Karpas-422 (cell line): Measurements from ENCODE around the gene GNB4. TPM values are rescaled to one million over a fixed set of nuclear protein-coding genes. Genes with fewer than 3 reads are reported as not detected.

Experiments
- DNase-seq: peaks from one replicate; pipeline ENCODE4 v3.0.0-alpha.2; 2015
- H2AFZ ChIP-seq: fragments of 200-600 bp; sonication (generic); 2 replicates; pipeline ENCODE4 v1.6.1; 2014; ENCODE audit warnings: antibody characterized with exemption, low read length, mixed read lengths
- H3K27ac ChIP-seq: fragments of 200-600 bp; sonication (generic); 2 replicates; pipeline ENCODE4 v1.5.1; 2014; ENCODE audit warnings: mild to moderate bottlenecking, low read length, moderate library complexity
- H3K27me3 ChIP-seq: fragments of 200-600 bp; sonication (generic); 2 replicates; pipeline ENCODE4 v1.6.1; 2014; ENCODE audit warnings: low read length, mixed read lengths
- H3K36me3 ChIP-seq: fragments of 200-600 bp; sonication (generic); 2 replicates; pipeline ENCODE4 v1.6.1; 2014; ENCODE audit warnings: low read length, mixed read lengths; ENCODE audit not compliant: insufficient read depth
- H3K4me1 ChIP-seq: fragments of 200-600 bp; sonication (generic); 2 replicates; pipeline ENCODE4 v1.6.1; 2014; ENCODE audit warnings: mild to moderate bottlenecking, low read length, mixed read lengths
- H3K4me2 ChIP-seq: fragments of 200-600 bp; sonication (generic); 2 replicates; pipeline ENCODE4 v1.6.1; 2014; ENCODE audit warnings: low read length, low read depth, mild to moderate bottlenecking; ENCODE audit not compliant: poor library complexity, severe bottlenecking
- H3K4me3 ChIP-seq: fragments of 200-600 bp; sonication (generic); 2 replicates; pipeline ENCODE4 v1.5.1; 2014; ENCODE audit warnings: mild to moderate bottlenecking, antibody characterized with exemption, low read length, mixed read lengths
- H3K79me2 ChIP-seq: fragments of 200-600 bp; sonication (generic); 2 replicates; pipeline ENCODE4 v1.6.1; 2014; ENCODE audit warnings: mild to moderate bottlenecking, low read length, mixed read lengths
- H3K9ac ChIP-seq: fragments of 200-600 bp; sonication (generic); 2 replicates; pipeline ENCODE4 v1.6.0; 2014; ENCODE audit warnings: low read length
- H3K9me2 ChIP-seq: fragments of 200-600 bp; sonication (generic), shearing (Covaris generic); replicated peaks from 2 replicates; pipeline ENCODE4 v1.6.0; 2014; ENCODE audit warnings: mild to moderate bottlenecking, low read length, moderate library complexity; ENCODE audit not compliant: insufficient read depth
- H3K9me3 ChIP-seq: fragments of 300-700, 200-600 bp; sonication (generic); 2 replicates; pipeline ENCODE4 v1.6.1; 2014; ENCODE audit warnings: low read length, mixed read lengths
- H4K20me1 ChIP-seq: fragments of 200-600 bp; sonication (generic); 2 replicates; pipeline ENCODE4 v1.6.1; 2014; ENCODE audit warnings: mild to moderate bottlenecking, antibody characterized with exemption, low read length, low read depth; ENCODE audit not compliant: insufficient read depth
- total RNA-seq: library from RNA; depleted of rRNA; stranded (reverse); fragments of >200 nt; shearing (Covaris generic); gene quantifications from 2 replicates; pipeline ENCODE4 v1.2.3, GENCODE V29; 2014; ENCODE audit warnings: low replicate concordance

The GNB4 gene
- total RNA-seq, 1 experiment from 2014 or later = 0.78 TPM

- Histone ChIP-seq H3K9me2 (no peaks in the 10 kb centered on the region), H3K9ac (peak overlapping the region; percentile 19; the same call in 1 of the 2 replicates), H3K4me1 (peaks cover 7% of the 10 kb centered on the region), H3K27ac (no peak overlapping the region), H3K4me3 (no peak overlapping the region), H3K79me2 (no peaks in the 10 kb centered on the region), H4K20me1 (no peaks in the 10 kb centered on the region), H3K9me3 (no peaks in the 10 kb centered on the region), H2AFZ (no peak overlapping the region), H3K36me3 (no peaks in the 10 kb centered on the region), H3K27me3 (no peaks in the 10 kb centered on the region), H3K4me2 (no peak overlapping the region)
- peak; percentile 51 for DNase-seq
These were observed 19.2 kb downstream of the GNB4 start for GRCh38 chr3:179432021-179432420.

DNA sequence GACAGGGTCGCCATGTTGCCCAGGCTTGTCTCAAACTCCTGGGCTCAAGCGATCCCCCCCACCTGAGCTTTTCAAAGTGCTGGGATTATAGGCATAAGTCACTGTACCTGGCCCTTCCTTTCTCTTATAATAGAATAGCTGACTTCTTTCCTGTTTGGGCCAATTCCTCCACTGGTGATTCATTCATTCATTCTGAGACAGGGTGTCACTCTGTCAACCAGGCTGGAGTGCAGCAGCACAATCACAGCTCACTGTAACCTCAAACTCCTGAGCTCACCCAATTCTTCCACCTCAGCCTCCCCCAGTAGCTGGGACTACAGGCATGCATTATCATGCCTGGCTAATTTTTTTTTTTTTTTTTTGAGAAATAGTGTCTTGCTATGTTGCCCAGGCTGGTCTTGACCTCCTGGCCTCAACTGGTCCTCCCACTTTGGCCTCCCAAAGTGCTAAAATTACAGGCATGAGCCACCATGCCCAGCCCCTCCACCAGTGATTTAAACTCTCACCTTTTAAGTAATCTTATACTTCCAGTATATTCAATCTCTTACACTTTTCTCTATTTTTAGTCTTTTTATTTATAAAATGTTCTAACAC lies 20.9 kb downstream of the GNB4 start:
- no peak overlapping the region for H2AFZ ChIP-seq
- H3K27ac ChIP-seq = no peak overlapping the region
- H3K9me3 ChIP-seq = no peaks in the 10 kb centered on the region
- H3K4me3 ChIP-seq = no peak overlapping the region
- H3K27me3 ChIP-seq = no peaks in the 10 kb centered on the region
- peaks cover 7% of the 10 kb centered on the region for H3K4me1 ChIP-seq
- H3K36me3 ChIP-seq = no peaks in the 10 kb centered on the region
- no peak overlapping the region for H3K9ac ChIP-seq
- no peaks in the 10 kb centered on the region for H3K9me2 ChIP-seq
- no peaks in the 10 kb centered on the region for H3K79me2 ChIP-seq
- no peak overlapping the region for H3K4me2 ChIP-seq
- DNase-seq = no peak
- no peaks in the 10 kb centered on the region for H4K20me1 ChIP-seq

DNA sequence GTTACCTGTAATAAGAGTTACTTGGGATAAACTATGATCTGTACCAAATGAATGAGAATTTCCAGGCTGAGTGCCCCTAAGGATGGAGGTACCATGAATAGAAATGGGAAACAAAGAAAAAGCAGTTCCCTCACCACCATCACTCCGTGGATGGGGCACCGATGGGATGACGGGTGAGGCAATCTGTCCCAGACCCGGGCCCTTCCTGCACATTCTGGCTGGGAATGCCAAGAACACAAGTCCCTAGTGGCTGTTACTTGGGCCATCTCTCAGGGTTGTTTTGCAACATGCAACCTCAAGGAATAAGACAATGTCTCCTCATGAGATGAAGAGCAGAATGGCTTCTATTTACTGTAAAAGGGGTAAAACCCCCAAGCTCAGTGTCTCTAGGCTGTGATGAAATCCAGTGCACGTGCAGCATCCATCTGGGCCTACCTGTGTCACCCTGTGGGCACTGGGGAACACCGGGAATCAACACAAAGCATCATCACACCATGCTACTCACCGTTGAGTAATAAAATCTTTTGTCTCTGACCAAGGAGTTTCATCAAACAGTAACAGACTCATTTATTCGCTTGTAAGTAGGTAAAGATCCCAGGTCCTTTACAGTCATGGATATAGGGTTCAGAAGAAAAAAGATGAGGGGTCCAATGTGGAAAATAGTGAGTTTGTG lies 22.3 kb downstream of the GNB4 start:
- Histone ChIP-seq H3K9me3 (no peaks in the 10 kb centered on the region), H2AFZ (no peak overlapping the region), H3K4me3 (no peak overlapping the region), H3K27ac (no peak overlapping the region), H3K36me3 (no peaks in the 10 kb centered on the region), H3K4me2 (no peak overlapping the region), H3K9me2 (no peaks in the 10 kb centered on the region), H3K79me2 (no peaks in the 10 kb centered on the region), H3K4me1 (peaks cover 7% of the 10 kb centered on the region), H3K27me3 (no peaks in the 10 kb centered on the region), H3K9ac (no peak overlapping the region), H4K20me1 (no peaks in the 10 kb centered on the region)
- DNase-seq = no peak

DNA sequence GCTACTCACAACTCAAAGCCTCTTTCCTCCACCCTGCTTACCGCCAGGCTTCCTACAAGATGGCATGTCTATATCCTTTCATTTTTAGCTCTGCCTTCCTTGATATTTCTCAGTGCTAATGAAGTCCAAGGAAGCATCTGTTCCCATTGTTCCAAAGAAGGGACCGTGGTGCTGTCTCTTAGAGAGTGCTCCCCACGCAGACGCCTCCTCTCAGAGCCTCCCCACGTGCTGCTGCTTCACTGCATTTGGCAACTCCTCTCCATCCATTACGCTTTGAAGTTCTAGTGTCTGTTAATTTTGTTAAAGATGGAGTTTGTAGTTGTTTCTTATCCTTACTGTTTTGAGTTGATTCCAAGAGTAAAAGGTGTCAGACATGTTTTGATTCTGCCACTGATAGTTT lies 26.2 kb downstream of the GNB4 start:
- H3K4me1 ChIP-seq = no peaks in the 10 kb centered on the region
- H3K79me2 ChIP-seq = no peaks in the 10 kb centered on the region
- H3K27ac ChIP-seq = no peak overlapping the region
- H2AFZ ChIP-seq = no peak overlapping the region
- no peaks in the 10 kb centered on the region for H3K9me3 ChIP-seq
- H4K20me1 ChIP-seq = no peaks in the 10 kb centered on the region
- H3K4me2 ChIP-seq = no peak overlapping the region
- no peaks in the 10 kb centered on the region for H3K36me3 ChIP-seq
- H3K9me2 ChIP-seq = no peaks in the 10 kb centered on the region
- no peak overlapping the region for H3K4me3 ChIP-seq
- no peak overlapping the region for H3K9ac ChIP-seq
- H3K27me3 ChIP-seq = no peaks in the 10 kb centered on the region
- DNase-seq = no peak

- H3K9me2 ChIP-seq = no peaks in the 10 kb centered on the region
- no peaks in the 10 kb centered on the region for H3K27me3 ChIP-seq
- no peaks in the 10 kb centered on the region for H3K9me3 ChIP-seq
- no peaks in the 10 kb centered on the region for H3K4me1 ChIP-seq
- no peaks in the 10 kb centered on the region for H4K20me1 ChIP-seq
- no peak overlapping the region for H3K27ac ChIP-seq
- no peak overlapping the region for H3K4me3 ChIP-seq
- H3K36me3 ChIP-seq = no peaks in the 10 kb centered on the region
- H3K79me2 ChIP-seq = no peaks in the 10 kb centered on the region
- no peak overlapping the region for H3K9ac ChIP-seq
- DNase-seq = no peak
- H3K4me2 ChIP-seq = no peak overlapping the region
- no peak overlapping the region for H2AFZ ChIP-seq
These were observed 29.8 kb downstream of the GNB4 start for GRCh38 chr3:179421500-179421899.

DNA sequence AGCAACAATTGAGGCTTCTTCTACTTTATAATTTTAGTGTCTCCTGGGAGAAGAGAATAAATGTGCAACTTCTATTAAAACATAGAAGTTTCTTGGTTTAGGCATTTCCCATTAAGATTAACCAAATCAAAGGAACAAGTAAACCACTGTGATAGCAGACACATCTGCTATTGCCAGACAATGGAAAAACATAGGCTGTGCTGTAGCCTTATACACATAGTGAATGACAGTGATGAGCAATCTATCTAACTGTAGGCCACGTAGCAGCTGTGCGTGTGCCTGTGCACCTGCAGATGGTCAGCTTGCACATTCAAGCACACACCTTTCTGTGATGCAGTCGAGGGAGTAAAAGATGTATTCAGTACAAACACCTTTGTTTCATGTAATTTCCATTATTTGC lies 32.7 kb downstream of the GNB4 start:
- H3K4me1 ChIP-seq = no peaks in the 10 kb centered on the region
- no peak for DNase-seq
- H3K4me2 ChIP-seq = no peak overlapping the region
- no peaks in the 10 kb centered on the region for H3K27me3 ChIP-seq
- H3K4me3 ChIP-seq = no peak overlapping the region
- no peaks in the 10 kb centered on the region for H4K20me1 ChIP-seq
- H3K36me3 ChIP-seq = no peaks in the 10 kb centered on the region
- no peaks in the 10 kb centered on the region for H3K79me2 ChIP-seq
- no peaks in the 10 kb centered on the region for H3K9me2 ChIP-seq
- no peaks in the 10 kb centered on the region for H3K9me3 ChIP-seq
- no peak overlapping the region for H3K27ac ChIP-seq
- H3K9ac ChIP-seq = no peak overlapping the region
- no peak overlapping the region for H2AFZ ChIP-seq

- no peak for DNase-seq
- Histone ChIP-seq H3K4me3 (no peak overlapping the region), H3K36me3 (no peaks in the 10 kb centered on the region), H4K20me1 (no peaks in the 10 kb centered on the region), H3K9me3 (no peaks in the 10 kb centered on the region), H3K27ac (no peak overlapping the region), H3K4me2 (no peak overlapping the region), H3K79me2 (no peaks in the 10 kb centered on the region), H3K27me3 (no peaks in the 10 kb centered on the region), H2AFZ (no peak overlapping the region), H3K9ac (no peak overlapping the region), H3K9me2 (no peaks in the 10 kb centered on the region), H3K4me1 (no peaks in the 10 kb centered on the region)
These were observed 34.6 kb downstream of the GNB4 start for GRCh38 chr3:179416681-179417080.

- Histone ChIP-seq H3K4me3 (no peak overlapping the region), H3K27me3 (no peaks in the 10 kb centered on the region), H3K9ac (no peak overlapping the region), H3K9me2 (no peaks in the 10 kb centered on the region), H3K79me2 (no peaks in the 10 kb centered on the region), H2AFZ (no peak overlapping the region), H3K27ac (no peak overlapping the region), H4K20me1 (no peaks in the 10 kb centered on the region), H3K36me3 (no peaks in the 10 kb centered on the region), H3K4me1 (no peaks in the 10 kb centered on the region), H3K9me3 (no peaks in the 10 kb centered on the region), H3K4me2 (no peak overlapping the region)
- DNase-seq = no peak
These were observed 35.9 kb downstream of the GNB4 start for GRCh38 chr3:179415377-179415776.
